Colonic mucosa (tissue), 4 donors: ENCODE measurements around the gene P2RX1. TPM values are rescaled to one million over a fixed set of nuclear protein-coding genes. Genes with fewer than 3 reads are reported as not detected.
"Not testable (repeated sequence)": the region's sequence is repeated elsewhere in the genome, so short reads cannot be mapped to it uniquely, and the experiment has no call there.

Experiments used
- DNase-seq: peaks from one replicate; pipeline ENCODE4 v3.0.0-alpha.2; 2020
- H3K27ac ChIP-seq: fragments of 200-600 bp; one replicate; pipeline ENCODE4 v1.8.0; 2021
- H3K27me3 ChIP-seq: fragments of 200-600 bp; one replicate; pipeline ENCODE4 v1.8.0; 2021
- H3K36me3 ChIP-seq: fragments of 200-600 bp; one replicate; pipeline ENCODE4 v1.8.0; 2021
- H3K4me1 ChIP-seq: fragments of 200-600 bp; one replicate; pipeline ENCODE4 v1.8.0; 2021; ENCODE audit warnings: mild to moderate bottlenecking
- H3K4me3 ChIP-seq: fragments of 200-600 bp; one replicate; pipeline ENCODE4 v1.8.0; 2021
- H3K9ac ChIP-seq, 2 donors: one replicate each; pipeline ENCODE4 v1.7.0; 2013; ENCODE audit warnings: control low read depth in 2 of 2, low read depth in 2 of 2, low read length in 2 of 2
- H3K9me3 ChIP-seq: fragments of 200-600 bp; one replicate; pipeline ENCODE4 v1.8.0; 2021
- intact Hi-C: fragments of 100-400 bp; cut with DNase I; formaldehyde crosslinking; loops from one replicate; pipeline ENCODE4 v1.14.1; 2022
- total RNA-seq, 2 donors: library from RNA; stranded (reverse); fragmentation: NEBNext Ultra II Directional in 1 of 2; extraction: Animal tissue kit (Norgen Biotek cat#: 25700) in 1 of 2; gene quantifications; one replicate each; pipeline ENCODE4 v1.2.1, GENCODE V29; 2021
- TF ChIP-seq, protein P1 (sequence below): fragments of 200-600 bp; IDR thresholded peaks from one replicate; pipeline ENCODE4 v1.8.0; 2022; ENCODE audit warnings: antibody characterized with exemption, mild to moderate bottlenecking
- donor health status: healthy.
- donor health status: DM: no; HTN: no; CAD: no.
- donor health status: DM: no; HTN: no; CAD: no.

Gene P2RX1
- total RNA-seq, 2 donors from 2014 or later = 2.7 to 4.8 TPM

DNA sequence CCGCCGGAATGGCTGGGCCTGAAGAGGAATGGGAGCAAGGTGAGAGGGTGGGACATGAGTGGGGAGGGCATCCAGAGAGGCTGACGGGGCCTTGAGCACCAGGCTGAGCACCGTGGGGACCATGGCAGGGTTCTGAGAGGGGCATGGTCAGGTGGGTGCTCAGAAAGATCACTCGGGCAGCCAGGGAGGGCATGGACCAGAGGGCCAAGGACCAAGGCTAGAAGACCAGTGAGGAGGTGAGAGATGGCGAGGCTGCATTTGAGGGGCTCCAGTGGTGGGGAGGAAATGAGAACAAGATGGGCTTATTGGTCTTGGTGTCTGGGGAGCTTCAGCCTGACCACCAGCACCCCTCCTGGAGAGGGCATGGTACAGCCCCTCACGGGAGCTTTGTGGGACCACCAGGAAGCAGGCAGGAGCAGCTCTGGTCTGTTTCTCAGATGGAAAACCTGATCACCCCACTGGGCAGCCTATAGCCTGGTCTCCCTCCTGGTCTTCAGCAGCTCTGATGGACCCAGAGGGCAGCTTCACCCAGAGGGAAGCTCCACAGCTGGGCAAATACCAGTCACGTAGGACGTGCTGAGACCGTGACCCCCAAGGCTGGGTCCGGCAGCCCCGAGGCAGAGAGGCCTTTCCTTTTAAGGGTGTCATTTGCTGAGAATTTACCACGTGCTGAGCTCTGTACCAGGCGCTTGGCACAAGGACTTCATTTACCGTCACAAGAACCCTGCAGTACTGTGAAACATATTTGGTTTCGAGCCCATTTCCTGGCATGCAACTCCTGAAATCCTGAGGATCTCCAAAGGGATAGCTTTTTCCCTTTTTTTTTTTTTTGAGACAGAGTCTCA, 58.8 kb downstream of the P2RX1 start:
- intact Hi-C loops = no loop called here

DNA sequence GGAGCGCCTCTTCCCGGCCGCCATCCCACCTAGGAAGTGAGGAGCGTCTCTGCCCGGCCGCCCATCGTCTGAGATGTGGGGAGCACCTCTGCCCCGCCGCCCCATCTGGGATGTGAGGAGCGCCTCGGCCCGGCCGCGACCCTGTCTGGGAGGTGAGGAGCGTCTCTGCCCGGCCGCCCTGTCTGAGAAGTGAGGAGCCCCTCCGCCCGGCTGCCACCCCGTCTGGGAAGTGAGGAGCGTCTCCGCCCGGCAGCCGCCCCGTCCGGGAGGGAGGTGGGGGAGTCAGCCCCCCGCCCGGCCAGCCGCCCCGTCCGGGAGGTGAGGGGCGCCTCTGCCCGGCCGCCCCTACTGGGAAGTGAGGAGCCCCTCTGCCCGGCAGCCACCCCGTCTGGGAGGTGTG, 62.1 kb downstream of the P2RX1 start:
- H3K36me3 ChIP-seq, intact Hi-C loops, H3K9me3 ChIP-seq, H3K4me3 ChIP-seq, H3K27me3 ChIP-seq, H3K4me1 ChIP-seq, DNase-seq, H3K27ac ChIP-seq, H3K9ac ChIP-seq: not testable (repeated sequence)

More for the DNA sequence above, 58.8 kb downstream of the P2RX1 start:
- no peaks in the 10 kb centered on the region for H3K36me3 ChIP-seq
- H3K27me3 ChIP-seq = no peaks in the 10 kb centered on the region
- H3K9ac ChIP-seq = no peak overlapping the region
- no peak for DNase-seq
- H3K9me3 ChIP-seq = no peaks in the 10 kb centered on the region
- H3K4me1 ChIP-seq = no peaks in the 10 kb centered on the region
- H3K27ac ChIP-seq = no peak overlapping the region
- TF ChIP-seq, protein P1, sequence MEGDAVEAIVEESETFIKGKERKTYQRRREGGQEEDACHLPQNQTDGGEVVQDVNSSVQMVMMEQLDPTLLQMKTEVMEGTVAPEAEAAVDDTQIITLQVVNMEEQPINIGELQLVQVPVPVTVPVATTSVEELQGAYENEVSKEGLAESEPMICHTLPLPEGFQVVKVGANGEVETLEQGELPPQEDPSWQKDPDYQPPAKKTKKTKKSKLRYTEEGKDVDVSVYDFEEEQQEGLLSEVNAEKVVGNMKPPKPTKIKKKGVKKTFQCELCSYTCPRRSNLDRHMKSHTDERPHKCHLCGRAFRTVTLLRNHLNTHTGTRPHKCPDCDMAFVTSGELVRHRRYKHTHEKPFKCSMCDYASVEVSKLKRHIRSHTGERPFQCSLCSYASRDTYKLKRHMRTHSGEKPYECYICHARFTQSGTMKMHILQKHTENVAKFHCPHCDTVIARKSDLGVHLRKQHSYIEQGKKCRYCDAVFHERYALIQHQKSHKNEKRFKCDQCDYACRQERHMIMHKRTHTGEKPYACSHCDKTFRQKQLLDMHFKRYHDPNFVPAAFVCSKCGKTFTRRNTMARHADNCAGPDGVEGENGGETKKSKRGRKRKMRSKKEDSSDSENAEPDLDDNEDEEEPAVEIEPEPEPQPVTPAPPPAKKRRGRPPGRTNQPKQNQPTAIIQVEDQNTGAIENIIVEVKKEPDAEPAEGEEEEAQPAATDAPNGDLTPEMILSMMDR = no peak
- H3K4me3 ChIP-seq = no peak overlapping the region

DNA sequence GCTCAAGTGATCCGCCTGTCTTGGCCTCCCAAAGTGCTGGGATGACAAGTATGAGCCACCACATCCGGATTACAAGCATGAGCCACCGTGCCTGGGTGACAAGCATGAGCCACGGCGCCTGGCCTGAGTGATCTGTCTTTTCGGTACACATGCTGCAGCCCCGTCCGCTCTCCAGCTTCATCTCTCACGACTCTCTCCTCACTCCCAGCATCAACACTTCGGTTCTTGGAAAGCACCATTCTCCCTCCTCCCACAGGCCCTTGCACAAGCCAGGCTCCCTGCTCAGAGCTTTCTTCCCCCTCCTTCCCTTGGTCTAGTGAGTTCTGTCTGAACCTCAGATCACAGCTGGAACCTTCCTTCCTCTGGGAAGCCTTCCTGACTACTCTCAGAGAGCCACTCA, 63.7 kb downstream of the P2RX1 start:
- intact Hi-C loops = no loop called here

DNA sequence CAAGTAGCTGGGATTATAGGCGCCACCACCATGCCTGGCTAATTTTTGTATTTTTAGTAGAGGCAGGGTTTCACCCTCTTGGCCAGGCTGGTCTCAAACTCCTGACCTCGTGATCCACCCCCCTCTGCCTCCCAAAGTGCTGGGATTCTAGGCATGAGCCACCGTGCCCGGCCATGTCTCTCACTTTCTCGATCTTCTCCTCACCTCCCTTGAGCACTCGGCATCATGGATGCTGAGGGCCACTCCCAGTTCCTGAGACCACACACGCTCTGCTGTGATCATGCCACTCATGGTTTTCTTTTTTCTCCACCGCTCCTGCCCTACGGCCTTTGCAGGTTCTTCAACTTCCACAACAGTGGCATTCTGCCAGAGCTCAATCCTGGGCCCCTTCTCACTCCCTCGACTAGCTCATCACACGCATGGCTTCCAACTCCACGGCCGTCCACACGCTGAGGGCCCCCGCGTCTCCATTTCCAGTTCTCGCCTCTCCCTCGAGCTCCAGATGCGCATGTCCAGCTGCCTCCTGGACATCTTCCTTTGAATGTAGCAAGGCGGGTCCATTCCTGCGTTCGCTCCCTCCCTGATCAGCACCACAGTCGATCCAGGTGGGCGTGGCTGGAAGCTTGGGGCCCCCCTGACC, 64.7 kb downstream of the P2RX1 start:
- DNase-seq = no peak
- H3K4me1 ChIP-seq = no peaks in the 10 kb centered on the region
- no peaks in the 10 kb centered on the region for H3K36me3 ChIP-seq
- no peak overlapping the region for H3K9ac ChIP-seq
- no peak overlapping the region for H3K4me3 ChIP-seq
- no peak overlapping the region for H3K27ac ChIP-seq
- intact Hi-C loops = no loop called here
- no peaks in the 10 kb centered on the region for H3K27me3 ChIP-seq
- H3K9me3 ChIP-seq = no peaks in the 10 kb centered on the region
- TF ChIP-seq, protein P1 = no peak

More for the DNA sequence above, 63.7 kb downstream of the P2RX1 start:
- no peak overlapping the region for H3K27ac ChIP-seq
- no peaks in the 10 kb centered on the region for H3K9me3 ChIP-seq
- H3K4me3 ChIP-seq = no peak overlapping the region
- no peak for DNase-seq
- H3K4me1 ChIP-seq = no peaks in the 10 kb centered on the region
- no peak overlapping the region for H3K9ac ChIP-seq
- TF ChIP-seq, protein P1 = no peak
- H3K27me3 ChIP-seq = no peaks in the 10 kb centered on the region
- no peaks in the 10 kb centered on the region for H3K36me3 ChIP-seq

DNA sequence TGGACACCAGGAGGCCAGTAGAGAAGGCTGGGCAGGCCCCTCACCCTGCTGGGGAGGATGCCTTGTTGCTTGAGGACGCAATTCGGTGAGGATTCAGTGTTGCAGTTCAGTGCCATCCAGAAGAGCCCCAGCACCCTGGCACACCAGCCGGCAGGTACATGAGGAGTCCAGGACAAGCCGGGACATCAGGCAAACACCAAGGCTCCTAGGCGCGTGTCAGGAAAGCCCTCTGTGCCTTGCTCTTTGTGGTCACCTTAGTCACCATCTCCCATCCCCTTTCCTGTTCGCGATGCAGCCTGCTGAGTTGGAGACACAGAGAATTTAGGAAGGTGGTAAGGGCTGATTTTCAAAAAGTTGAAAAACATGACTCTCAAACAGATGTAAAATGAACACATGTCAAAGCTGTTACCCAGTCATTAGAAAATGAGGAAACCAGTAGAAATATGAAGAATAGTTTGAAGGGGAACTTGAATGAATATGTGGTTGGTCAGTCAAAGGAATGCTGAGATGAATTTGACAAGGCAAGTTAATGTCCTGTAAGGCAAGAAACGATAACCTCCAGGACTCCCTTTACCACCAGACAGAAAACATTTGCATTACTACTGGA, 67.9 kb downstream of the P2RX1 start:
- DNase-seq = no peak
- no peak overlapping the region for H3K9ac ChIP-seq
- intact Hi-C loops = no loop called here
- H3K4me1 ChIP-seq = no peaks in the 10 kb centered on the region
- no peak overlapping the region for H3K27ac ChIP-seq
- H3K36me3 ChIP-seq = no peaks in the 10 kb centered on the region
- H3K9me3 ChIP-seq = no peaks in the 10 kb centered on the region
- no peaks in the 10 kb centered on the region for H3K27me3 ChIP-seq
- no peak overlapping the region for H3K4me3 ChIP-seq
- TF ChIP-seq, protein P1 = no peak
